DMS53 treated with DMSO at 0.1 percent for 48 hours (cell line): ENCODE results near the gene MALL.
"Not testable (repeated sequence)": the region's sequence is repeated elsewhere in the genome, so short reads cannot be mapped to it uniquely, and the experiment has no call there.

Experiments
- DNase-seq: peaks from one replicate; lab custom pipeline; 2025; ENCODE audit not compliant: unreplicated experiment; lab: John Stamatoyannopoulos, UW

Gene MALL

DNA sequence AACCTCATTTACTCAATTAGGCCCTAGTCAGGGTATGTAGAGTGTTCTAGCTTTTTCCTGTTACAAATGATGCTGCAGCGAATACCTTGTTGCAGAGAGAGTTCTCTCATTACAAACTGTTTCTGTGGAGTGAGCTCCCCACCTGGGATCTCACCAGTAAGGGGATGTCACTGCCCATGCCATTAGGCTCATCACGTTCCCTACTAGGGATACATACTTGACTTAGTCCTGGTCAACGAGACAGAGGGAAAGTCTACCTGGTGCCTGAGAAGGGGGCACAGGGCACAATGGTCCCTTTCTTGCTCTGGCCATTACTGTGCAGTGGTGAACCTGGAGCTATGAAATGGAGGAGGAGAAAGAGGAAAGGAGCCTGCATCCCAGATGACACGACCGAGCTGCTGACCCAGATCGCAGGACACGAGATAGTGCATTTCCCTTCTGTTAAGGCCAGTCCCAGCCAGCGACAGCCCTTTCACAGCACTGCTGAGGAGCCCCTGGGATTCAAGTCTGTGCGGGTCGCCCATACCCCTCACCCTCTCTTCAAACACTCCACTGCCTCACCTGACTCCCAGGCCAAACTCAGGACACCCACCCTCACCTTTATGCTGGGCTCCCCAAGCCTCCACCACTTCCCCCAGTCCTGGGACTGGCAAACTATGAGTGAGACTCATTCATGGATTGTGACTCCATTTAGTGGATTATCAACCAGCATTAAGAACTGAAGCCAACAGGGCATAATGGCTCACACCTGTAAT lies 16.0 kb downstream of the MALL start:
- no peak for DNase-seq

DNA sequence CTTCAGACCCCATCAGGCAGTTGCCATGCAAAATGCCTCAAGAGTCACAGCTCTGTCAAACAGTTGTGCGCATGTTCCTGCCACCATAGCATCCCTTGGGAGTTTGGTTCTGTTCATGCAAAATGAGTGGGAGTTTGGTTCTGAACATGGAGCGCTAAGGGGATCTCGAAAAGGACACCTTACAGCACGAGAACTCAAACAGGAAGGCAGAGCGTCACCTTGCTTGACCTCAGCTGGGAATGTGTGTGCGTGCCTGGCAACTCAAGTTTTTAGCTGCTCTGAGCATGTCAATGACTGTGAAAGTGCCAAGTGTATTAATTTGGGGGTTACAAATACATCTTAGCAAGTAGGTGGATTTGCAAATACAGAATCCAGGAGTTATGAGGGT lies 16.6 kb downstream of the MALL start:
- no peak for DNase-seq

DNA sequence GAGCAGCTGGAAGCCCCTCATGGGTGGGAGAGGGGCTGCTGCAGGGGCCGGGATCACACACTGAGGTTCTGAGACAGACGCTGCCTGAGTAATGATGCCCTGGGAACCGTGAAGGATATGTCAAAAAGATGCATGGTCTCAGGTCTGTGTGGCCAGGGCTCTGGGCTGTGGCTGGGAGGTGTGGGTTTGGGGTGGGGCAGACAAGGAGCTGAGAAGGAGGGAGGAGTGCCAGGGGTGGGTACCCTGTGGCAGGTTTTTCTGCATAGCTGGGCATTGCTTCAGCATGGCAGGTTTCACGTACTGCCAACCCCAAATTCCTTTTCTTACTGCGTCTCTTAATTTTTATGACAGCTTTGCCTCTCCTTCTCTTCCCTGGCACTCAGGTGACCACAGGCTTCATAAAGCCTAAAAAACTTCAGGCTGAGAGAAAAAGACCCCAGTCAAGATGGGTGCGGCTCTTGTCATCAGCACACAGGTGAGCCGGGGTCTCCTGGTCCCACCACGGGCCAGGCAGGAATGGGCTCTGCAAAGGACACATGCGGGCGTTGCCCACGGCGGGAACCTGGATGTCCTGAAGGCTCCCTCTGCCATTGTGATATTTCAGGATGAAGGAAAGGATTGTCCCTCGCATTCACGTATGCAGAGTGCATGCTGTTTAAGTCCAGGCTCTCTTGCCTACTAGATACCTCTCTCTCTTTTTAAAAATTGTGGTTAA lies 18.0 kb downstream of the MALL start:
- no peak for DNase-seq

DNA sequence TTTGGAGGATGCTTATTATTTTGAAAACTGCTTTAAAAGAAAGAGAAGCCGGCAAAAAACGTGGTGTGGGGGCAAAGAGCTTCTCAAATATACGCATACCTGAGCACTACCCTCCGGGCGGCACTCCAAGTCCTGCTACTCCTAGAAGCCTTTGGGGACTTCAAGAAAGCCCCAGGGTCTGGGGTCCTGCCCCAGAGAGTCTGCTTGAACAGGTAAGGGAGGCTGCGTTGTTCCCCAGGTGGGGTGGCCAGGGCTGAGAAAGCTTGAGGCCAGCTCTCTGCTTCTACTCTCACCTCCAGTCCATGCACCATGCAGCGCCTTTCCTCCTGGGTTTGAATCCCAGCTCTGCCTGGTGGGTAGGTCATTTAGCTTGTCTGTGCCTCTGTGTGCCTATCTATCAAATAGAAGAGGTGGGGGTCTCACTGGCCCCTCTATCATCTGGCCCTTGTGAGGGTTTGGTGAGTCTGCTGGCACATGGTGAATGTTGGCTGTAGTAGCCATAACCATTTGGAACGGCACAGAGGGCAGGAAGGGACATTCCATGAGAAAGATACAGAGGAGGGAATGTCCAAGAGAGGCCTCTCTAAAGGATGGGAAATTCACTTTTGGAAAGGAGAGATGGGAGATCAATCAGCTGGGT lies 19.5 kb downstream of the MALL start:
- no peak for DNase-seq

DNA sequence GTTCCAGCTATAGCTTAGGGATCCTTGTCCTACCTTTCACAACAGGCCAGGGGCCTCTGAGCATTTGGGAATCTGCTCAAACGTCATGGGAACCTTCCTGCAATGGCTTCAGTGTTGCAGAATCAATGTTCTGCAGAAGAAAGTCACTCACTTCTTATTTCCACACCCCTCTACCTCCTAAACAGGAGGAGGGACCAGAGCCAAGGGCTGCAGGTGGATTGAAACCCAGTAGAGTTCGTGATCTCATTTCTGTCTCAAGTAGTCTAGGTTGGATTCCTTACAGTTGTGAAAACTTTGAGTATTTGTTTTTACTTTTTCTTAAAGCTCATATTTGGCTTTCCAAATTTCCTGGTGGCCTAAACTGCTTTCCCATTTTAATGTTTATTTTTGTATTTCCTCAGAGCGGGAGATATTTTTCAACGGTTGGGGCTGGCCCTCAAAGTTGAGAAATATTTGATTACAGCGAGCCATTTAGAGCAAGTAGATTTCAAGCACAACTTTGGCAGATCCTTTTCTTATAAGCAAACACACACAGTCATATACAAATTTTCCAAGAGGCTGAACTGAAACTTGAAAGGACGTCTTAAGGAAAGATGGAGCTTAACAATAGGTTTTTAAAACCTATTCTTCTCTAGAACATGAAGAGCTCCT lies 20.6 kb downstream of the MALL start:
- DNase-seq = not testable (repeated sequence)

DNA sequence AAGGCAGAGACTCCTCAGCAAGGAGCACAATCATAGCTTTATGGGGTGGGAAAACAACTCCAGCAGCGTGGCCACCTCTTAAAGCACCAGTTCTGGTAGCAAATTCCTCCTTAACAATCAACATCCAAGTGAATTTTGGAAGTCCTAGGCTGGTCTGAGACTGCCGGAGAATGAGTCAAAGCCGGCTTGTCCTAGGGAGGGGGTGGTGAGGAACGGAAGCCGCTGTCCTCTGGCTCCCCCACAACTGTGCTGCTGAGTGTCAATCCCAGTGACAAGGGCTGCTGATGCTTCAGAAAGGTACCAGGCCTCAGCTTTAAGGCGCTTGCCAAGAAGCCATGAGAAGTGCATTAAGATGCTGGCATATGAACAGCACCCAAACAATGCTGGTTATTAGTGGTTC lies 21.7 kb downstream of the MALL start:
- not testable (repeated sequence) for DNase-seq

DNA sequence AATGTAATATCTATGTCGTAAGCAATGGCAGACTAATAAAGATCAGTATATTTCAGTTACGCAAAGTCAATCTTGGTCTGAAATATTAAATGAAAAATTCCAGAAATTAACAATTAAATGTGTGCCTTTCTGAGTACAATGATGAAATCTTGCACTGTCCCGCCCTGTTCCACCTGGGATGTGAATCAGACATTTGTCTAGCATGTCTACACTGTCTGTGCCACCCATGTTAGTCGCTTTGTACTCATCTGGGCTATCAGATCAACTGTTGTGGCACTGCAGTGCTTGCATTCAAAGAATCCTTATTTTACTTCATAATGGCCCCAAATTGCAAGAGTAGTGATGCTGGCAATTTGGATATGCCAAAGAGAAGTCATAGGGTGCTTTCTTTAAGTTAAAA lies 25.5 kb downstream of the MALL start:
- DNase-seq = not testable (repeated sequence)

DNA sequence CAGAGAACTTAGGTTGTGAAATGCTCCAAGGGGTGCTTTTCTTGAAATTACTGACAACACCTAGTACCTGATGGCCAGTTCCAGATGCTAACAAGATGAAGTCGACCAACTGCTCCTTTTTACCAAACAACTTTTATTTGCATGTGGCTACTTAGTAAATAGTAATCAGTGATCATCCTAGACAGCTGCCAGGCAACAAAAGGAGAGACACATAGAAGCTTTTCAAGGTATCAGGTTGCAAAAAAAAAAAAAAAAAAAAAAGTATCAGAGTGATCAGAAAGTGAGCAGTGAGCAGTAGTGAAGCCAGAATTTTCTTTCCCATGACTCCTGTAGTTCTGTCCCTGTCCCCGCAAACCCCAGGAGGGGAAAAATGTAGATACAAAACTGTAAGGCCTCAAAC lies 31.9 kb downstream of the MALL start:
- DNase-seq = not testable (repeated sequence)

DNA sequence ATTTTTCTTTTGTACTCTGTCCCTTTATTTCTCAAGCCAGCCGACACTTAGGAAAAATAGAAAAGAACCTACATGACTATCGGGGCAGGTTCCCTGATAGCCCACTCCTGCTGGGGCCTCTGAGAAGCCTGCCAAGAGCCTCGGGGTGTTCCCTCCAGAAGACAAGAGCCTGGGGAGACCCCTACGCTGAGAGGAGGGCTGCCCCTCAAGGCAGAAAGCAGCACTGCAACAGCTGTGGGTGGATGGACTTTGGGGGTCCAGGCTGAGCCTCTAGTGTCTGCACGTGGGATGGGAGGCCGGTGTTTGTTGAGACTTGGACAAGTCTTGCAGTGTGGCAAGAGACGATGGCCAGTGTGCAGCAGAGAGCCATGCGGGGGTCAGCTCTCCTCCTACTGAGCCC lies 32.5 kb downstream of the MALL start:
- not testable (repeated sequence) for DNase-seq

DNA sequence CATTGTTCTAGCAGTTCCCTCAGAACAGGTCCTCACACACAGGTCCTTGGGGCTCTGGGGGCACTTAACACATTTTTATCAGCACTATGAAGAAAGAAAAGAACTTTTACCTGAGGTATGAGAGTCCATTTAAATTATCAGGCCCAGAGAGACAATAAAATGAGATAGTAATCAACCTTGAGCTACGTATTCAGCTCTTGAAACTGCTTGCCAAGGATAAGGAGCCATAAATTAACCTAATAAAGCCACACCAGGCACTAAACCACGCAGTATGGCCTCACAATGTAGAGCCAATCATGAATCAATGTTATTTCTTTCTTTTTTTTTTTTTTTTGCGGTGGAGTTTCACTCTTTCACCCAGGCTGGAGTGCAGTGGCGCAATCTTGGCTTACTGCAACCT lies 37.5 kb downstream of the MALL start:
- DNase-seq = not testable (repeated sequence)

DNA sequence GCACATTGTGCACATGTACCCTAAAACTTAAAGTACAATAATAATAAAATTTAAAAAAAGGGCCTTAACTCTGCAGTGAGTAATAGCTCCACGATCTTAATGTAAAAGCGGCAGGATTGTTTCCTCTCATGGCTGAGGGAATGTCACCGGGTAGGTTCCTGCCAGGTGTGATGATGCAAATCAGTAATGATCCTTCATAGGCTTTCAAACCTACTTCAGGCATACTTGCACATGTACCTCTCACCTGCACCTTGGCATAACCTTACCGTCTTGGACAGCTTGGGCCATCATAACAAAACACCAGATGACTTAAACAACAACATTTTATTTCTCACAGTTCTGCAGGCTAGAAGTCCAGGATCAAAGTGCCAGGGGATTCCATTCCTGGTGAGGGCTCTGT lies 39.7 kb downstream of the MALL start:
- not testable (repeated sequence) for DNase-seq

DNA sequence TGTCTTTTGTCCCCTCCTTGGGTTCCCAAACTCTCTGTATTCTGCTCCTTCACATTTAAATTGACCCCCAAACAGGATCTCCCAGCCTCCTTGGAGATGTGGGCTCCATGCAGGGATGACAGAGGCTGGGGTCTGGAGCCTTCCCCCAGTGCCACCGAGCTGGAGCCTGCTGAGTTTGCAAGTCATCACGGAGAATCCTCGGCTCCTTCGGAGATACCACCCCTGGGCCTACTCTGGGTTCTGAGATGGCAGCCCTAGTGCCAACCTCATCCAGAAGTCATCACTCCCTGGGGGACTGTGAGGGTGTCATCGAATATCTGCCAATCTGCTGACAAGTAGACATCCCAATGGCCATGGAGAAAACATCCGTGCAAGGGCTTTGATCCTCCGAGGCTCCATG lies 45.8 kb downstream of the MALL start:
- DNase-seq = not testable (repeated sequence)

DNA sequence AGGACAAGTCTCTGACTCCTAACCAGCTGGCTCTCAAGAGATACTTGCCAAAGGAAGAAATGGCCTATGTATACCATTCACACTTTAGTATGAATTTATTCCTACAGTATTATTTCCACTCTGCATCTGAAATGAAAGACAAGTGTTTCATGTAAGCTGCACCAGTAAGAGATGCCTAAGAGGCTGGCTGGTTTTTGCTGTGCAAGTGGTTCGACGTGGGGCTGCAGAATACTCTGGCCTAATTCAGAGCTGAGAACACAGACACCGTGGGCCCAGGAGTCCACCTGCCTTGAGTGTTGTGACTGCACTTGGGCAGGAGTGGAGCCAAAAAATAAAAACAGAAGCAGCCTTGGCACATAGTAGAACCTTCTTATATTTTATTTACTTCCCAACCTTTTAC lies 47.5 kb downstream of the MALL start:
- DNase-seq = not testable (repeated sequence)

DNA sequence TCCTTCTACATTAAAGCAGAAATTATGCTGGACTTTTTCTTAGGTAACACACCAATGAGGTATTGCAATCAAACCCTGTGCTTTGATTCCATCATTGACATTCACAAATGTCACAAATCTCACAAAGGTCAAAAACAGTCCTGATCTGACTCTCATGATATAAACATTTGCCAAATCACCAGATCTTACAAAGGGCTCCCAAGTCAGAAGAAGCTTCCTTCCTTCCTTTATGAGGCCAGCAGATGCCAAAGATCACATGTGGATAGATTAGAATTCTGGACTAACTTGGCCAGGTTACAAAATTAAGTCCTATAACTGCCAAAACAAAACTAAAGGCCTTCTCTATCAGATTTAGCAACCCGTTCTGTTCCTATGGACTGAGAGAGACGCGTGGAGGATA lies 53.3 kb downstream of the MALL start:
- not testable (repeated sequence) for DNase-seq

DNA sequence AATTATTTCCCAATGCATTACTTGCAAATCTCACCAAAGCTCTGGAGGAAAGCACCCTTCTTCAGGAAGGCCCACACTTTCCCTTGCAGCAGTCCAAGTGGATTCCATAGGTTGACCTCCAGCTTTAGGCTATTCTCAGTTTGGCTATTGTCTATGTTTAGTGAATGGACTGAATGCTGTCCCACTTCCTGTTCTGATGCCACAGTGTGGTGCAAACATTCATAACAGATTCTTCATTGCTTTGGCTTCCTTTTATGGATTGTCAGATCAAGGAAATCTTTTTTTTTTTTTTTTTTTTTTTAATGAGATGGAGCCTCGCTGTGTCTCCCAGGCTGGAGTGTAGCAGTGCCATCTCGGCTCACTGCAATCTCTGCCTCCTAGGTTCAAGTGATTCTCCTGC lies 55.1 kb downstream of the MALL start:
- DNase-seq = not testable (repeated sequence)

DNA sequence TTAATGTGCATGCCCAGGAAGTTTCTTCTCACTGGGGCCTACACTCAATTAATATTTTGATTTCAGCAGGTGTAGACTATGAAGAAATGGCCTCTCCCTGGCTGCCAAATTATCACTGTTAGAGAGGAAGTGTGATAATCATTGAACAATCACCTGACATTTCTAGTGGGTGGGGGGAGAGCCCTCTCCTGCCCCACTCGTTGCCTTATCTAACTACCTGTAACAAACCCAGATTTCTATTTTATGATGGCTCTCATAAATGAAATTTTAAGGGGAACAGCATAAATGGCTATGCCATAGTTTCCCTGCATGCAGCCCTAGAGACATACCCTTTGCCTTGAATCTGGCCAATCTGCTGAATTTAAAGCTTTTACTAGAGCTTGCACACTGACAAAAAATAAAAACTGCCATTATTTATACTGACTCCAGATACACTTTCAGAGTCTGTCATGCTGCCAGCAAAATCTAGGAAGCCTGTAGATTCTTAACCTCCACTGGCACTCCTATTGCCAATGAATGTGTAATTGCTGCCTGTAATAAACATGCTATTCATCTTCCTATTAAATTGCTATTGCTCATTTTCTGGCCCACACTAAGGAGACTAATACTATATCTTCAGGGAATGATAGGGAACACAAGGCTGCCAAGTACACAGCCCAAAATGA lies 55.8 kb downstream of the MALL start:
- not testable (repeated sequence) for DNase-seq

DNA sequence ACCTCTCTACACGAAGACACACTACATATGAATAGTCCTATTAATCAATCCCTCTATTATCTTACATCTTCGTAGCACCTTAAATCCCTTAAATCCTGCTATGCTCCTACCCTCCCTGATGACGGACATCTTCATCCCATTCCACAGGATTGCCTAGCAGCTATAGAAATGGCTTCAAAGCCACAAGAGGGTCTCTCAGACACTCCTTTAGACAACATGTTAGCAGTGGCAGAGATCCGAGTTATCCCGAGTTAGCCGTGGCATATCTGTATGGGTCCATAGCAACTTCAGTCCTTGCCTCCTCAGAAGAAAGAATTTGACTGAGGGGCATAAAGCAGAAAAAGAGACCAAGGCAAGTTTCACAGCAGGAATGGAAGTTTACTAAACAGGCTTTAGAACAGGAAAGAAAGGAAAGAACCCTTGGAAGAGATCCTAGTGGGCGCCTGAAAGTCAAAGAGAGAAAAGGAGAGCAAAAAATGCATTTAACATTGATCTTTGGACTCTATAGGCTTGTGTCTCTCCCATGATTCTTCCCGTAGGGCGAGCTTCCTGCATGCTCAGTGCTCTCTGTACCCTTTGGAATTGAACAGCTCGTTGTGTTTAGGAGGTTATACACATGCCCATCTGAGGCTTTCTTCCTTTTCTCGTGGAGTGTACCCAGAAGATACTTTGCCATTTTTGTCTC lies 56.5 kb downstream of the MALL start:
- not testable (repeated sequence) for DNase-seq

DNA sequence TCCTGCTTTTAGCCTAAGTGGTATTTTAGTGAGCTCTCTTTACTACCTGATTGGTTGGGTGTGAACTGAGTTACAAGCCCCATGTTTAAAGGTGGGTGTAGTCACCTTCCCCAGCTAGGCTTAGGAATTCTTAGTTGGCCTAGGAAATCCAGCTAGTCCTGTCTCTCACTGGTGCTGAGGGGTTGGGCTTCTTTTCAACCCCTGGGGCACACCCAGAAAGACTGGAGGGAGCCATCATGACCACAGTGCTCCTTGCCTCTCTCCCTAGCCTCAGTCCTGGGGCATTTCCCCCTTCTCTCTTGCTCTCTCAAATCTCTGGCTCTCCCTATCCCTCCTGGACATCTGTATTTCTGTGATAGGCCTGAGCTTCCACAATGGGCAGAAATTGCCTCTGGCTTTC lies 57.6 kb downstream of the MALL start:
- not testable (repeated sequence) for DNase-seq

DNA sequence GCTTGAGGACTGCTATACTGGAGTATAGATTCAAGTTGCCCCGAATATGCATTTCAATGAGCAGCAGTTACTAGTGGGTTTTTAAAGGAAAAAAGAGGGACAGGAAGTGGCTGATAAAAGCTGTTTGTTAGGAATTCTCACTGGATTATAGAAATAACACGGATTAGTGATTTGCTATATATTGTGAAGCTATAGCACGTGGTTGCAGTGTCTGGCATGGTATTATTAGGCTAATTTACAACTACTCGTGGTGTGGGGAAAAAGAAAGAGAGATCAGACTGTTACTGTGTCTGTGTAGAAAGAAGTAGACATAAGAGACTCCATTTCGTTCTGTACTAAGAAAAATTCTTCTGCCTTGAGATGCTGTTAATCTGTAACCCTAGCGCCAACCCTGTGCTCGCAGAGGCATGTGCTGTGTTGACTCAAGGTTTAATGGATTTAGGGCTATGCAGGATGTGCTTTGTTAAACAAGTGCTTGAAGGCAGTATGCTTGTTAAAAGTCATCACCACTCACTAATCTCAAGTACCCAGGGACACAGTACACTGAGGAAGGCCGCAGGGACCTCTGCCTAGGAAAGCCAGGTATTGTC lies 59.7 kb downstream of the MALL start:
- DNase-seq = not testable (repeated sequence)
